22Rv1 (cell line): ENCODE measurements around the gene FAM8A1.

Experiments used
- ZFX ChIP-seq: fragments of 450-650 bp; IDR thresholded peaks from 2 replicates; pipeline ENCODE4 v1.6.1; 2017; ENCODE audit warnings: antibody characterized with exemption, borderline replicate concordance
- TF ChIP-seq, protein P1 (sequence below): fragments of 450-650 bp; IDR thresholded peaks from 2 replicates; pipeline ENCODE4 v1.5.1; 2017; ENCODE audit warnings: mild to moderate bottlenecking

DNA sequence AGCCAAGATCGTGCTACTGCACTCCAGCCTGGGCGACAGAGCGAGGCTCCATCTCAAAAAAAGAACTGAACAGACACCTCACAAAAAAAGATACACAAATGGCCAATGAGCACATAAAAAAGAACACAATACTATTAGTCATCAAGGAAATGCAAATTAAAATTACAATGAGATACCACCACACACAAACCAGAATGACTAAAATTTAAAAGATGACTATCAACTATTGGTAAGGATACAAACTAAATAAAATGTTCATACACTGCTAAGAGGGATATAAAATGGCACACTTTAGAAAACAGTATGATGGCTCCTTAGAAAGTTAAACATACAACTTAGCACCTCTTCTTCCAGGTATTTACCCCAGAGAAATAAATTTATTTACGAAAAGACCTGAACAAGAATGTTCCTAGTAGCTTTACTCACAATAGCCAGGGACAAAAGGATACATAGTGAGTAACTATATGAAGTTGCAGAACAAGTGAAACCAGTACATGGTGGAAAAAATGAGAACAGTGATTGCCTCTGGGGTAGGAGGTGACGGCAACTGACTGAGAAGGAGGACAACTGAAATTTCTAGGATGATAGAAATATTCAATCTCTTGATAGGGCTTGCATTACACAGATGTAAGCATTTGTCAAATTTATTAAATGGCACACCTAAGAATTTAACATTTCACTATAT is 53.2 kb downstream of the FAM8A1 start:
- TF ChIP-seq, protein P1, sequence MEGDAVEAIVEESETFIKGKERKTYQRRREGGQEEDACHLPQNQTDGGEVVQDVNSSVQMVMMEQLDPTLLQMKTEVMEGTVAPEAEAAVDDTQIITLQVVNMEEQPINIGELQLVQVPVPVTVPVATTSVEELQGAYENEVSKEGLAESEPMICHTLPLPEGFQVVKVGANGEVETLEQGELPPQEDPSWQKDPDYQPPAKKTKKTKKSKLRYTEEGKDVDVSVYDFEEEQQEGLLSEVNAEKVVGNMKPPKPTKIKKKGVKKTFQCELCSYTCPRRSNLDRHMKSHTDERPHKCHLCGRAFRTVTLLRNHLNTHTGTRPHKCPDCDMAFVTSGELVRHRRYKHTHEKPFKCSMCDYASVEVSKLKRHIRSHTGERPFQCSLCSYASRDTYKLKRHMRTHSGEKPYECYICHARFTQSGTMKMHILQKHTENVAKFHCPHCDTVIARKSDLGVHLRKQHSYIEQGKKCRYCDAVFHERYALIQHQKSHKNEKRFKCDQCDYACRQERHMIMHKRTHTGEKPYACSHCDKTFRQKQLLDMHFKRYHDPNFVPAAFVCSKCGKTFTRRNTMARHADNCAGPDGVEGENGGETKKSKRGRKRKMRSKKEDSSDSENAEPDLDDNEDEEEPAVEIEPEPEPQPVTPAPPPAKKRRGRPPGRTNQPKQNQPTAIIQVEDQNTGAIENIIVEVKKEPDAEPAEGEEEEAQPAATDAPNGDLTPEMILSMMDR: no peak
- TF ChIP-seq ZFX: no peak
